Naive B cell (primary cell): ENCODE results near the gene MPV17. TPM values are rescaled to one million over a fixed set of nuclear protein-coding genes. Genes with fewer than 3 reads are reported as not detected.

Source experiments
- ATAC-seq, 2 donors: fragments of 150-1000 bp; cut with Tn5 transposase; 2 replicates each; pipeline ENCODE4 v1.10.0; 2021; ENCODE audit warnings: low read depth in 2 of 2, mild to moderate bottlenecking in 2 of 2, moderate library complexity in 2 of 2
- DNase-seq: peaks from one replicate; pipeline ENCODE4 v3.0.0; 2022
- H3K27ac Mint-ChIP-seq, 6 donors: one replicate each; pipeline ENCODE4 v1.8.0; 2020 to 2022; ENCODE audit warnings: mild to moderate bottlenecking in 6 of 6, mixed read lengths in 6 of 6, moderate library complexity in 5 of 6, inconsistent platforms in 2 of 6
- H3K27me3 Mint-ChIP-seq, 3 donors: one replicate each; pipeline ENCODE4 v1.8.0; 2021 to 2022; ENCODE audit warnings: mixed read lengths in 3 of 3, mild to moderate bottlenecking in 1 of 3
- H3K36me3 Mint-ChIP-seq, 2 donors: one replicate each; pipeline ENCODE4 v1.8.0; 2020 to 2022; ENCODE audit warnings: mixed read lengths in 2 of 2, inconsistent platforms in 1 of 2, mild to moderate bottlenecking in 1 of 2
- H3K4me1 Mint-ChIP-seq, 3 donors: one replicate each; pipeline ENCODE4 v1.8.0; 2020 to 2022; ENCODE audit warnings: mixed read lengths in 3 of 3, inconsistent platforms in 1 of 3, mild to moderate bottlenecking in 1 of 3, moderate library complexity in 1 of 3
- H3K4me3 Mint-ChIP-seq, 8 donors: one replicate each; pipeline ENCODE4 v1.8.0; 2020 to 2022; ENCODE audit warnings: mild to moderate bottlenecking in 8 of 8, mixed read lengths in 8 of 8, moderate library complexity in 8 of 8, inconsistent platforms in 2 of 8
- H3K9me3 Mint-ChIP-seq, 7 donors: one replicate each; pipeline ENCODE4 v1.8.0; 2020 to 2022; ENCODE audit warnings: mixed read lengths in 7 of 7, mild to moderate bottlenecking in 5 of 7, inconsistent platforms in 2 of 7, moderate library complexity in 1 of 7
- polyA plus RNA-seq, 6 donors: library from polyadenylated mRNA; unstranded; fragments of 300-500 nt; fragmentation: Illumina TruSeq; gene quantifications; one replicate each; pipeline ENCODE4 v1.2.3, GENCODE V29; 2021; ENCODE audit warnings: low read depth in 6 of 6

The MPV17 gene
- polyA plus RNA-seq, result 100 to 1,000 TPM; 133 to 234 (median 151) TPM

DNA sequence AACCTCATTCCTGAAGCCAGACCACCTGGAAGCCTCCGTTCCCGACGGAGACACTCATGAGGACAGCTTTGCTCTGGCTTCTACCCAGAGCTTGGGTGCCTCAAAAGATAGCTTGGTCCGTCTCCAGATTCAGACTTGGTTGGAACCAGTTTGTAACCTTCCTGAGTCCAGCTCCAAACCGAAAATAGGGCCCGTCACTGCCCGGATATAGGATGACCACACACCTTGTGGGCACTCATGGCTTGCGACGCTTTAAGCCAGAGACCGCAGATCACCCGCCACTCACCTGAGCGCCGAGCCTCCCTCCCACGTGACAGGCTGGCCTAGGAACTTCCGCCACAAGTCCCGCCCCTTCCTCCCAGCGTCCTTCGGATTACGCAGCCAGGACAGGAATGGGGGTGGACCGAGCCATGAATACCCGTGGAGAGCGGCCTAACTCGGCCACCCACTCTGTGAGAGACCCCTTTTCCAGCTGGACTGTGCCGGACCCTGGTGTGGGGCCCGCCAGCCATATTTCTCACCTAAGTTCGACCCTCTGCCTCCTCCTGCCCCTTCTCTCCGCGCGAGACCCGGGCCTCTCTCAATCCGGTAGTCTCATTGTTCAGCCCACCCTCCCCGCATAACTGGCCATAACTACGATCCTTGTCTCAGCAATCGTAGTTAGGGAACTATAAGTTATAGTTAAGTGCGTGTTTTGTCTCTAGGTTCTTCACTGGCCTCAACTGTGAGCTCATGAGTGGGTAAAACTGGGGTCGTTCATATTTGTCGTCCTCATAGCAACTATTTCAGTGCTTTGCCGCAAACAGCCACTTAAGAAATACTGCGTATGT lies at the start of gene MPV17:
MPV17 (minus strand) TSS at position 332 of the 830 bp plus-strand sequence. CDS start 580 bp downstream, outside the sequence.
- Mint-ChIP-seq H3K4me3 (peak within 1 kb of the TSS; percentile 92 to 100 (median 98)), H3K36me3 (peaks cover 15 to 20% of the 10 kb centered on the region in 2 donors), H3K9me3 (no peaks in the 10 kb centered on the region), H3K27ac (peak within 1 kb of the TSS; percentile 97 to 100 (median 99)), H3K27me3 (no peaks in the 10 kb centered on the region), H3K4me1 (peaks cover 20 to 22% (median 21%) of the 10 kb centered on the region in 3 donors)
- DNase-seq (peak; percentile 82), ATAC-seq (peak; percentile 95 to 96)

- H3K4me1 Mint-ChIP-seq, result peaks cover 40 to 48% (median 47%) of the 10 kb centered on the region in 3 donors
- peaks cover 7 to 14% of the 10 kb centered on the region in 2 donors for H3K36me3 Mint-ChIP-seq
- DNase-seq (peak; percentile 71), ATAC-seq (peak; percentile 21 to 22)
- H3K27me3 Mint-ChIP-seq, result no peaks in the 10 kb centered on the region
- peak overlapping the region; percentile 83 to 99 (median 96) for H3K4me3 Mint-ChIP-seq
- no peaks in the 10 kb centered on the region for H3K9me3 Mint-ChIP-seq
- peak overlapping the region; percentile 92 to 98 (median 96) for H3K27ac Mint-ChIP-seq
Observed at GRCh38 chr2:27370816-27371620, 48.1 kb upstream of the MPV17 start.

DNA sequence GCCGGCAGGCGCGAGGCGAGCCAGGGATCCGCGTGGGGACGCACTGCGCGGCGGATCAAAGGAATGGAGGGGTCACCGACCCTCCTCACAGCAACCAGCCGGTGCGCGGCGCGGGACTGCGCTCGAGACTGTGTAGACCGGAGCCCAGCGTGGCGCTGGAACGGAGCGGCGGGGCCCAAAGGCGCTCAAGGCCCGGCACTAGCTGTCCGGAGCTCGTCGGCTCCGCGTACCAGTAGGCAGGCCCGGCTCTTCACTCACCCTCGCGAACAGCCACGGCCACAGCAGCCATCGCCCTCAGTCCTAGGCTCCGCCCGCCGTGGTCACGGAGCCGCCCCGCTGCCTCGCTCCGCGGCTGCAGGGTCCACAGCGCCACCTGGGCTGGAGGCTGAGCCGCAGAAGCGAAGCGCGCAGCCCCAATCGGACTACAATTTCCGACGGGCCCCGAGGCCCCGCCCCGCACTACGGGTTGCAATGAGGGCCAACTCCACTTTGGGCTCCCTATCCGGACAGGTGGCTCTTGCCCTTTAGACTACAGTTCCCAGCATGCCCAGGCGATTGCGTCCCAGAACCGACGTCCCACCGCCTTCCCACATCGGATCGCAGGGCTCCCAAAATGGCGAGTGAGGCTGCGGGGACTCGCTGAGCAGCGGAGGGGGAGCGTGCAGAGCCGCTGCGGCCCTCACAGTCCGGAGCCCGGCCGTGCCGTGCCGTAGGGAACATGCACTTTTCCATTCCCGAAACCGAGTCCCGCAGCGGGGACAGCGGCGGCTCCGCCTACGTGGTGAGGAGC lies 47.3 kb upstream of the MPV17 start, which contains the start of the genes EIF2B4 and SNX17:
EIF2B4 (minus strand) TSS at position 313 of the 790 bp plus-strand sequence; CDS start at position 289, 24 bp downstream.
SNX17 (plus strand) TSS at position 591 of the 790 bp plus-strand sequence; CDS start at position 719, 128 bp downstream.
- H3K4me3 Mint-ChIP-seq, result peak within 1 kb of the TSS; percentile 83 to 99 (median 96)
- DNase-seq (peak; percentile 100), ATAC-seq (peak; percentile 87 to 88)
- H3K27me3 Mint-ChIP-seq, result no peaks in the 10 kb centered on the region
- H3K36me3 Mint-ChIP-seq, result peaks cover 7 to 14% of the 10 kb centered on the region in 2 donors
- peak within 1 kb of the TSS; percentile 92 to 100 (median 96) for H3K27ac Mint-ChIP-seq
- no peaks in the 10 kb centered on the region for H3K9me3 Mint-ChIP-seq
- peaks cover 40 to 48% (median 47%) of the 10 kb centered on the region in 3 donors for H3K4me1 Mint-ChIP-seq

DNA sequence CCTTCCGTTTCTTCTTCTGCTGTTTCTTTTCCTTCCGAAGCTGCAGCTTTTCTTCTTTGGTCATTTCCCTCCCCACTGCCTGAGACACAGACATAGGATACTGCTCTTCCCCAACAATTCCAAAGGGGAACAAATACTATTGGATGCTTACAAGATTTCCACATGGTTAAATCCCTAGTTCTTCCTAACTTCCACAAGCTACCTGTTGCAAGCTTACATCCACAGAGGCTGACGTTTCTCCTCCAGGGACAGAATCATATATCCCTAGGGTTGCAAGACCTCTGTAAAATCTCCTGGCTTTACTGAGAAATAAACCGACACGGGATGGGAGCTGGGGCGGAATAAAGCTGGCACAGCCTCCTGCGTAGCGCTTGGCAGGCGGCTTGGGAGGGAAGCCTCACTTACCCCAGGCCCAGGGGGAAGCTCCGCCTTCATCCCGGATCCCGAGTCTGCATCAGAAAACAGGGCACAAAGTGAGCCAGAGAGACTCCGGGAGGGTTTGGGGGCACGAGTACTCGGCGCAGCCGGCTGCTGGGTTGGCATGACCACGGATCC lies 46.7 kb upstream of the MPV17 start:
- Mint-ChIP-seq H3K4me3 (peak overlapping the region; percentile 83 to 99 (median 96)), H3K27ac (peak overlapping the region; percentile 57 to 98 (median 92)), H3K36me3 (peaks cover 7 to 16% of the 10 kb centered on the region in 2 donors), H3K27me3 (no peaks in the 10 kb centered on the region), H3K9me3 (no peaks in the 10 kb centered on the region), H3K4me1 (peaks cover 36 to 44% (median 44%) of the 10 kb centered on the region in 3 donors)
- DNase-seq (no peak), ATAC-seq (no peak)

- H3K27me3 Mint-ChIP-seq, result no peaks in the 10 kb centered on the region
- H3K27ac Mint-ChIP-seq, result peak overlapping the region in 1 of 6 donors; percentile 47
- peaks cover 0 to 13% of the 10 kb centered on the region in 2 donors for H3K36me3 Mint-ChIP-seq
- peak overlapping the region in 1 of 8 donors; percentile 56 for H3K4me3 Mint-ChIP-seq
- ATAC-seq, result no peak
- DNase-seq, result no peak
- peaks cover 5 to 6% (median 5%) of the 10 kb centered on the region in 3 donors for H3K4me1 Mint-ChIP-seq
- no peaks in the 10 kb centered on the region for H3K9me3 Mint-ChIP-seq
Observed at GRCh38 chr2:27363933-27364332, 41.0 kb upstream of the MPV17 start.

GRCh38 chr2:27362678-27363420 lies 40.0 kb upstream of the MPV17 start:
- H3K9me3 Mint-ChIP-seq, result no peaks in the 10 kb centered on the region
- no peak for DNase-seq
- peaks cover 0 to 13% of the 10 kb centered on the region in 2 donors for H3K36me3 Mint-ChIP-seq
- peak overlapping the region in 1 of 6 donors; percentile 14 for H3K27ac Mint-ChIP-seq
- H3K4me3 Mint-ChIP-seq, result peak overlapping the region in 1 of 8 donors; percentile 57
- ATAC-seq, result no peak
- peaks cover 8 to 9% (median 8%) of the 10 kb centered on the region in 3 donors for H3K4me1 Mint-ChIP-seq
- no peaks in the 10 kb centered on the region for H3K27me3 Mint-ChIP-seq

DNA sequence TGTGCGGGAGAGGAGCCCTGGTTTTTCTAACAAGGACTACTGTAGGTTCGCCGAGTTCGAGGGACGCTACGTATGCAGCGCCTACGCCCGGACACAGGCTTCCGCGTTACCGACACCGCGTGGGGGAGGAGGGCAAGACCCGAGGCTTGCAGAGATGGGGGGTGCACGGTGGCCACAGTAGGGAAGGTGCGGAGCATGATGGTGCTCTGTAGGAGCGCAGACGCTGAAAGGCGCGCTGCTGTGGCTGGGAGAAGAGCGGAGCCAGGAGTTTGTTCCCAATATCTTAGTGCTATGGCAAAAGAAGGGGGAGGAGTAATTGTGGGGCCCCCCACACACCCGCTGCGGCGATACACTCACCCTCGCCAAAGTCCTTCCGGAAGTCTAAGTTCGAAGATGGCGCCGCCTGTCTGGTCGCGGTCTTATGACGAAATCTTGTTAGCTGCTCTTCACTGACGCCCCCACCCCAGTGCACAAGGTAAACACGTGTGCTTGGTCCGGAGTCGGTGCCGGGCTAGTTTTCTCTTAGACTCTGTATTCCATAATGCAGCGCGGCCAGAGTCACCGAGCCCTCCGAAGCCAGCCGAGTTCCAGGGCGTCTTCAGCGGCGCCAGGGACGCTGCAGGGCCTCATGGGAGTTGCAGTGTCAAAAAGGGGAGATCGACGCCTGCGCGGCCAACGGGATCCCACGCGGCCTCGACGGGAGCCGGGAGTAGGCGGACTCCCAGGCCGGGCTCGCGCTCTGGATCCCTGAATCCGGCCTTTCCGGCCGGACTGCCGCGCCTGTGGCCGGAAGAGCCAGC lies 33.7 kb upstream of the MPV17 start, which contains the start of gene GTF3C2:
GTF3C2 (minus strand) TSS at position 383 of the 800 bp plus-strand sequence. CDS start 13,210 bp downstream, outside the sequence.
- peak; percentile 82 to 86 for ATAC-seq
- peak; percentile 94 for DNase-seq
- peaks cover 35 to 59% (median 50%) of the 10 kb centered on the region in 3 donors for H3K4me1 Mint-ChIP-seq
- peaks cover 0 to 9% of the 10 kb centered on the region in 2 donors for H3K36me3 Mint-ChIP-seq
- H3K9me3 Mint-ChIP-seq, result no peaks in the 10 kb centered on the region
- H3K27ac Mint-ChIP-seq, result peak within 1 kb of the TSS; percentile 98 to 100 (median 99)
- no peaks in the 10 kb centered on the region for H3K27me3 Mint-ChIP-seq
- H3K4me3 Mint-ChIP-seq, result peak within 1 kb of the TSS; percentile 90 to 100 (median 99)

DNA sequence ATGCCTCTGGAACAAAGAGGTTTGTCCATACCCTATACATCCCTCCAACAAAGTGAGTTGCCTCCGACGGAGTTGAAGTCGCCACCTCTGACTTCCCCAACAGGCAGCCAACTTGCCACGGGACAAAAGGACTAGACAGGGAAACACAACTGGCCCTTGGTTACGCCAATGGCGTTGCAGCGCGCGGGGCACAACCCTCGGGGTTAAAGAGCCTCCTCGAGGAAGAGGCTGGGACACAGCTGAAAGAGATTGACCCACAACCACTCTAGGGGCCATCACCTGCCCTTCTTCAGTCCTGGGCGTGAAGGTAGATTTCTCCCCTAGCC lies 33.1 kb upstream of the MPV17 start:
- no peak for DNase-seq
- peaks cover 35 to 63% (median 51%) of the 10 kb centered on the region in 3 donors for H3K4me1 Mint-ChIP-seq
- H3K9me3 Mint-ChIP-seq, result no peaks in the 10 kb centered on the region
- peaks cover 0 to 9% of the 10 kb centered on the region in 2 donors for H3K36me3 Mint-ChIP-seq
- no peaks in the 10 kb centered on the region for H3K27me3 Mint-ChIP-seq
- H3K4me3 Mint-ChIP-seq, result peak overlapping the region; percentile 90 to 100 (median 99)
- H3K27ac Mint-ChIP-seq, result peak overlapping the region; percentile 98 to 100 (median 99)
- ATAC-seq, result peak; percentile 18 to 26

GRCh38 chr2:27354597-27354927 lies 31.7 kb upstream of the MPV17 start:
- Mint-ChIP-seq H3K9me3 (no peaks in the 10 kb centered on the region), H3K27ac (peak overlapping the region in 2 of 6 donors; percentile 45 to 63), H3K4me3 (peak overlapping the region in 5 of 8 donors; percentile 20 to 90 (median 37)), H3K4me1 (peaks cover 41 to 71% (median 56%) of the 10 kb centered on the region in 3 donors), H3K27me3 (no peaks in the 10 kb centered on the region), H3K36me3 (peaks cover 5 to 9% of the 10 kb centered on the region in 2 donors)
- DNase-seq (no peak), ATAC-seq (no peak)

GRCh38 chr2:27353762-27354596 lies 31.1 kb upstream of the MPV17 start:
- Mint-ChIP-seq H3K4me1 (peaks cover 41 to 74% (median 56%) of the 10 kb centered on the region in 3 donors), H3K27me3 (no peaks in the 10 kb centered on the region), H3K9me3 (no peaks in the 10 kb centered on the region), H3K4me3 (peak overlapping the region in 7 of 8 donors; percentile 24 to 90 (median 46)), H3K27ac (peak overlapping the region in 3 of 6 donors; percentile 45 to 63 (median 59)), H3K36me3 (peaks cover 5 to 9% of the 10 kb centered on the region in 2 donors)
- no peak for ATAC-seq
- DNase-seq, result no peak
